Osteoblast (primary cell): ENCODE results near the gene FAM221B. TPM values are rescaled to one million over a fixed set of nuclear protein-coding genes. Genes with fewer than 3 reads are reported as not detected.

Experiments used
- DNase-seq: peaks from one replicate; pipeline ENCODE4 v3.0.0; 2011; ENCODE audit warnings: low spot score, mixed read lengths; ENCODE audit not compliant: insufficient read length; ENCODE audit errors: missing footprints
- H2AFZ ChIP-seq: 2 replicates; pipeline ENCODE4 v1.6.0; 2011; ENCODE audit warnings: mild to moderate bottlenecking, low read length
- H3K27ac ChIP-seq: 2 replicates; pipeline ENCODE4 v1.5.1; 2011; ENCODE audit warnings: mild to moderate bottlenecking, low read depth, low read length, moderate library complexity
- H3K27me3 ChIP-seq: 2 replicates; pipeline ENCODE4 v1.6.0; 2012; ENCODE audit warnings: mild to moderate bottlenecking, control low read depth, inconsistent platforms, low read length, moderate library complexity; ENCODE audit not compliant: insufficient read depth
- H3K36me3 ChIP-seq: 2 replicates; pipeline ENCODE4 v1.5.1; 2011; ENCODE audit warnings: mild to moderate bottlenecking, low read length, control low read depth, moderate library complexity; ENCODE audit not compliant: insufficient read depth
- H3K4me1 ChIP-seq: 2 replicates; pipeline ENCODE4 v1.5.1; 2011; ENCODE audit warnings: mild to moderate bottlenecking, low read length, control low read depth, moderate library complexity; ENCODE audit not compliant: insufficient read depth
- H3K4me2 ChIP-seq: 2 replicates; pipeline ENCODE4 v1.6.0; 2011; ENCODE audit warnings: mild to moderate bottlenecking, low read length; ENCODE audit not compliant: insufficient read depth
- H3K4me3 ChIP-seq: fragments of 200-600 bp; sonication (generic); 3 replicates; pipeline ENCODE4 v1.5.1; 2012; ENCODE audit warnings: mild to moderate bottlenecking, low read length, inconsistent platforms; ENCODE audit not compliant: insufficient read depth
- H3K79me2 ChIP-seq: 2 replicates; pipeline ENCODE4 v1.6.0; 2012; ENCODE audit warnings: mild to moderate bottlenecking, low read length, control low read depth, inconsistent platforms; ENCODE audit not compliant: insufficient read depth
- H3K9me3 ChIP-seq: 2 replicates; pipeline ENCODE4 v1.5.1; 2011; ENCODE audit warnings: low read depth, low read length, control low read depth
- H4K20me1 ChIP-seq: 2 replicates; pipeline ENCODE4 v1.6.0; 2012; ENCODE audit warnings: mild to moderate bottlenecking, low read length, control low read depth; ENCODE audit not compliant: insufficient read depth
- total RNA-seq: library from RNA; depleted of rRNA; stranded (reverse); fragments of >200 nt; gene quantifications from 2 replicates; pipeline ENCODE4 v1.2.3, GENCODE V29; 2012
- TF ChIP-seq, protein P1 (sequence below): IDR thresholded peaks from 2 replicates; pipeline ENCODE4 v1.5.1; 2011; ENCODE audit warnings: mild to moderate bottlenecking, low read depth, low read length, moderate library complexity; ENCODE audit errors: extremely low read depth

Gene FAM221B
- total RNA-seq, 1 donor: not detected

GRCh38 chr9:35869621-35870216, 41.2 kb upstream of the FAM221B start:
- H3K4me1 ChIP-seq: no peaks in the 10 kb centered on the region

GRCh38 chr9:35868933-35869332, 40.4 kb upstream of the FAM221B start:
- H3K4me3 ChIP-seq: no peak overlapping the region
- TF ChIP-seq, protein P1, sequence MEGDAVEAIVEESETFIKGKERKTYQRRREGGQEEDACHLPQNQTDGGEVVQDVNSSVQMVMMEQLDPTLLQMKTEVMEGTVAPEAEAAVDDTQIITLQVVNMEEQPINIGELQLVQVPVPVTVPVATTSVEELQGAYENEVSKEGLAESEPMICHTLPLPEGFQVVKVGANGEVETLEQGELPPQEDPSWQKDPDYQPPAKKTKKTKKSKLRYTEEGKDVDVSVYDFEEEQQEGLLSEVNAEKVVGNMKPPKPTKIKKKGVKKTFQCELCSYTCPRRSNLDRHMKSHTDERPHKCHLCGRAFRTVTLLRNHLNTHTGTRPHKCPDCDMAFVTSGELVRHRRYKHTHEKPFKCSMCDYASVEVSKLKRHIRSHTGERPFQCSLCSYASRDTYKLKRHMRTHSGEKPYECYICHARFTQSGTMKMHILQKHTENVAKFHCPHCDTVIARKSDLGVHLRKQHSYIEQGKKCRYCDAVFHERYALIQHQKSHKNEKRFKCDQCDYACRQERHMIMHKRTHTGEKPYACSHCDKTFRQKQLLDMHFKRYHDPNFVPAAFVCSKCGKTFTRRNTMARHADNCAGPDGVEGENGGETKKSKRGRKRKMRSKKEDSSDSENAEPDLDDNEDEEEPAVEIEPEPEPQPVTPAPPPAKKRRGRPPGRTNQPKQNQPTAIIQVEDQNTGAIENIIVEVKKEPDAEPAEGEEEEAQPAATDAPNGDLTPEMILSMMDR: no peak
- no peaks in the 10 kb centered on the region for H4K20me1 ChIP-seq
- peaks cover 1% of the 10 kb centered on the region for H3K27me3 ChIP-seq
- no peak overlapping the region for H2AFZ ChIP-seq
- H3K9me3 ChIP-seq: no peaks in the 10 kb centered on the region
- no peaks in the 10 kb centered on the region for H3K36me3 ChIP-seq
- H3K4me1 ChIP-seq: no peaks in the 10 kb centered on the region
- H3K27ac ChIP-seq: no peak overlapping the region
- H3K79me2 ChIP-seq: no peaks in the 10 kb centered on the region
- DNase-seq: no peak
- H3K4me2 ChIP-seq: no peak overlapping the region

More at GRCh38 chr9:35869621-35870216, 41.2 kb upstream of the FAM221B start:
- no peaks in the 10 kb centered on the region for H3K9me3 ChIP-seq
- no peaks in the 10 kb centered on the region for H4K20me1 ChIP-seq
- no peak overlapping the region for H3K27ac ChIP-seq
- no peak overlapping the region for H3K4me3 ChIP-seq
- no peak for DNase-seq
- no peak overlapping the region for H3K4me2 ChIP-seq
- TF ChIP-seq, protein P1: no peak
- H2AFZ ChIP-seq: no peak overlapping the region
- H3K79me2 ChIP-seq: no peaks in the 10 kb centered on the region
- H3K36me3 ChIP-seq: no peaks in the 10 kb centered on the region
- H3K27me3 ChIP-seq: peaks cover 2% of the 10 kb centered on the region

DNA sequence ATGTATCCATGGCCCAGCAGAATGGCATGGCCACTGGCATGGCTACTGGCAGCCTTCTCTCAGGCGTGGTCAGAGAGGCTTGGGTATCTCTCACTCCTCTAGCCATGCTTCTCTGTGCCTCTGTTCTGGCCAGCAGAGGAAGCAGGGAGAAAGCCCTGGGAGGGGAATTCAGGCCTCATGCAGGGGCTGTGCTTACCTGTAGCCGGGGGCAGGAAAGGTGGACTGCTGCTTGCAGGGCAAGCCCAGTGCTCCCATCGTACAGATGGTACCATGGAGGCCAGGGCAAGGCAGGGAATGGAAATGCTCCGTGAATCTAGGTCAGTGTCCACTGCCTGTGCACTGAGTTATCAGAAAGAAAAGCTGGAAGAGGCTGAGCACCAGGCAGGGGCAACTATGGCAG, 39.0 kb upstream of the FAM221B start:
- Histone ChIP-seq H3K4me1 (no peaks in the 10 kb centered on the region), H3K36me3 (no peaks in the 10 kb centered on the region), H3K27ac (no peak overlapping the region), H3K27me3 (peaks cover 10% of the 10 kb centered on the region), H3K79me2 (no peaks in the 10 kb centered on the region), H4K20me1 (no peaks in the 10 kb centered on the region), H3K4me3 (no peak overlapping the region), H2AFZ (no peak overlapping the region), H3K4me2 (no peak overlapping the region), H3K9me3 (no peaks in the 10 kb centered on the region)
- no peak for DNase-seq
- TF ChIP-seq, protein P1: no peak

DNA sequence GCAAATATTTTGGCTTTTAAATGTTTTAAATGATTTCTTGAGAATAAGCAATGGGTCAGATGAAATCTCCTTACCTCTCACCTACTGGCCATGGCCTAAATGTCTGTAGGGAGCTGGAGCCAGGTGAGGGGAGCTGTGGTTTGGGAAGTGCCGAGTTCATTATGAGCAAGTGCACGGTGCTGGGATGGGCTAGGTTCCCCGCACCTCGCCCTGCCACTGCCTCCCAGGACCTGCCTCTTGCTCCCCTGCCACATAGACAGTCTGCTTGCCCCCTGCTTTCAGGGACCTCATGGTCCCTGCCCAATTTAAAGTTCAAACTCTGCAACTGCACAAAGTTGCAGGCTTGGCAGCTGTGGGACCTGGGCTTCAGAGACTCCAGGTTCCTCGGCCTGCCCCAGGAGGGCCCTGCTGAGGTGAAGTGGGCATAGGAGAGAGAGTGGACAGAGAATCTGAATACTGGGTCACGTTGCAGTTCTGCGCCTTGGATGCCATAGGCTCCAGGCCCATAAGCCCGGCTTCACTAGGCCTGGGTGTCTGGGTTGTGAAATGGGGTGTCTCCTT, 36.2 kb upstream of the FAM221B start:
- TF ChIP-seq, protein P1: no peak
- H3K4me3 ChIP-seq: no peak overlapping the region
- H3K9me3 ChIP-seq: no peaks in the 10 kb centered on the region
- H3K27ac ChIP-seq: no peak overlapping the region
- H3K4me1 ChIP-seq: peaks cover 3% of the 10 kb centered on the region
- no peak overlapping the region for H3K4me2 ChIP-seq
- no peaks in the 10 kb centered on the region for H3K79me2 ChIP-seq
- peaks cover 34% of the 10 kb centered on the region for H3K27me3 ChIP-seq
- H4K20me1 ChIP-seq: no peaks in the 10 kb centered on the region
- no peak overlapping the region for H2AFZ ChIP-seq
- no peak for DNase-seq
- no peaks in the 10 kb centered on the region for H3K36me3 ChIP-seq
